Endothelial cell of umbilical vein (primary cell): Measurements from ENCODE around the gene EVA1A. TPM values are rescaled to one million over a fixed set of nuclear protein-coding genes. Genes with fewer than 3 reads are reported as not detected.

Experiments used
- BruUV-seq: library from RNA; stranded (reverse); fragments of 400-500 nt; replicated peaks from 2 replicates; lab custom pipeline; 2021; lab: Mats Ljungman, UMichigan
- CTCF ChIA-PET: fragments of 300-600, 350-600 bp; sonication (Branson Sonifier 250); formaldehyde crosslinking; loops from one replicate; lab custom pipeline; 2021; ENCODE audit warnings: antibody characterized with exemption, inconsistent platforms; lab: Charles Lee
- POLR2A ChIA-PET: fragments of 300-600, 350-600 bp; sonication (Branson Sonifier 250); formaldehyde crosslinking; loops from one replicate; lab custom pipeline; 2021; ENCODE audit warnings: antibody characterized with exemption, inconsistent platforms; lab: Charles Lee
- DNase-seq: peaks from one replicate; pipeline ENCODE4 v3.0.0-alpha.2; 2011; ENCODE audit warnings: low read depth, low spot score
- FAIRE-seq: peaks from 2 replicates; lab custom pipeline; 2011; peaks lifted over from hg19 to GRCh38; lab: Jason Lieb, UNC
- H2AFZ ChIP-seq: 2 replicates; pipeline ENCODE4 v1.6.0; 2012; ENCODE audit warnings: low read depth, low read length, control low read depth, inconsistent platforms
- H3K27ac ChIP-seq: 2 replicates; pipeline ENCODE4 v1.5.1; 2011; ENCODE audit warnings: low read depth, mild to moderate bottlenecking, control low read depth, low read length, moderate library complexity; ENCODE audit not compliant: insufficient read depth
- H3K27me3 ChIP-seq, 2 experiments: 2 replicates each; pipeline versions ENCODE4 v1.6.0 to v1.6.1; 2011; ENCODE audit warnings: low read length in 2 of 2, mixed read lengths in 1 of 2; ENCODE audit not compliant: control insufficient read depth in 2 of 2, insufficient read depth in 2 of 2
- H3K36me3 ChIP-seq, 2 experiments: 2 replicates in 1 of 2; 3 replicates in 1 of 2; pipeline ENCODE4 v1.5.1; 2011; ENCODE audit warnings: low read length in 2 of 2, mild to moderate bottlenecking in 1 of 2, moderate library complexity in 1 of 2; ENCODE audit not compliant: control insufficient read depth in 2 of 2, insufficient read depth in 2 of 2; ENCODE audit errors: extremely low read depth in 1 of 2
- H3K4me1 ChIP-seq: 3 replicates; pipeline ENCODE4 v1.5.1; 2011; ENCODE audit warnings: mild to moderate bottlenecking, low read length; ENCODE audit not compliant: control insufficient read depth, insufficient read depth; ENCODE audit errors: extremely low read depth
- H3K4me2 ChIP-seq: 2 replicates; pipeline ENCODE4 v1.6.1; 2011; ENCODE audit warnings: low read length, control low read depth, mixed read lengths; ENCODE audit not compliant: insufficient read depth
- H3K4me3 ChIP-seq, 3 experiments: fragments of 200-600 bp in 1 of 3; sonication (generic), shearing (Covaris generic) in 1 of 3; replicated peaks in 1 of 3; 2 replicates each; pipeline ENCODE4 v1.5.1; 2011 to 2016; ENCODE audit warnings: control low read depth in 3 of 3, low read length in 3 of 3, mild to moderate bottlenecking in 2 of 3, inconsistent platforms in 1 of 3, low read depth in 1 of 3, moderate library complexity in 1 of 3; ENCODE audit not compliant: insufficient read depth in 1 of 3
- H3K79me2 ChIP-seq: 2 replicates; pipeline ENCODE4 v1.6.0; 2012; ENCODE audit warnings: low read length, inconsistent platforms; ENCODE audit not compliant: control insufficient read depth, insufficient read depth
- H3K9ac ChIP-seq: replicated peaks from 2 replicates; pipeline ENCODE3; 2011; ENCODE audit warnings: low read length, control low read depth; ENCODE audit not compliant: insufficient read depth; ENCODE audit errors: extremely low read depth
- H3K9me1 ChIP-seq: replicated peaks from 3 replicates; pipeline ENCODE4 v1.6.0; 2011; ENCODE audit warnings: mild to moderate bottlenecking, low read length; ENCODE audit not compliant: control insufficient read depth, insufficient read depth; ENCODE audit errors: extremely low read depth
- H3K9me3 ChIP-seq: replicated peaks from 2 replicates; pipeline ENCODE4 v1.5.1; 2012; ENCODE audit warnings: low read length, inconsistent platforms; ENCODE audit not compliant: control insufficient read depth, insufficient read depth
- H4K20me1 ChIP-seq: replicated peaks from 2 replicates; pipeline ENCODE3; 2011; ENCODE audit warnings: mild to moderate bottlenecking, low read length; ENCODE audit not compliant: control insufficient read depth, insufficient read depth; ENCODE audit errors: extremely low read depth
- EZH2 ChIP-seq: IDR thresholded peaks from 2 replicates; pipeline ENCODE4 v1.6.1; 2012; ENCODE audit warnings: borderline replicate concordance, low read depth, mild to moderate bottlenecking, moderate library complexity, low read length, inconsistent platforms; ENCODE audit not compliant: severe bottlenecking
- FOS ChIP-seq: IDR thresholded peaks from 2 replicates; pipeline ENCODE4 v1.6.1; 2011; ENCODE audit warnings: mild to moderate bottlenecking, low read length, moderate library complexity, borderline replicate concordance; ENCODE audit not compliant: insufficient read depth
- GATA2 ChIP-seq: IDR thresholded peaks from 2 replicates; pipeline ENCODE4 v1.7.0; 2011; ENCODE audit warnings: low read depth, mild to moderate bottlenecking, moderate library complexity, mixed read lengths, low read length; ENCODE audit not compliant: insufficient read length, insufficient read depth
- JUN ChIP-seq: IDR thresholded peaks from 2 replicates; pipeline ENCODE4 v1.6.1; 2011; ENCODE audit warnings: borderline replicate concordance, low read depth; ENCODE audit not compliant: insufficient read length, insufficient read depth
- POLR2A ChIP-seq: IDR thresholded peaks from 2 replicates; pipeline ENCODE4 v1.6.1; 2012; ENCODE audit warnings: low read depth, mild to moderate bottlenecking, control low read depth, low read length
- POLR2AphosphoS5 ChIP-seq: IDR thresholded peaks from 2 replicates; pipeline ENCODE4 v1.6.1; 2012; ENCODE audit warnings: low read depth, mild to moderate bottlenecking, control low read depth, low read length, moderate library complexity; ENCODE audit not compliant: insufficient read depth
- dilution Hi-C: fragments of 300-500 bp; cut with MboI; formaldehyde crosslinking; loops from one replicate; pipeline ENCODE4 v1.15.0; 2019; ENCODE audit warnings: low sequenced_read_pairs; ENCODE audit not compliant: extremely low pct_ligation_motif_present
- intact Hi-C: fragments of 100-400 bp; cut with micrococcal nuclease; formaldehyde crosslinking; loops from one replicate; pipeline ENCODE4 v1.10.0; 2022
- polyA plus RNA-seq, 4 experiments: library from polyadenylated mRNA; depleted of rRNA in 3 of 4; stranded (reverse) in 3 of 4; unstranded in 1 of 4; fragments of >200 nt; gene quantifications; 2 replicates each; pipeline versions ENCODE4 v1.2.1 to v1.2.3, GENCODE V29; 2011 to 2012; ENCODE audit warnings: missing spikeins in 1 of 4
- total RNA-seq: library from RNA; stranded (reverse); gene quantifications from 2 replicates; pipeline ENCODE4 v1.2.3, GENCODE V29; 2021
- TF ChIP-seq, protein P1 (sequence below), 2 donors: IDR thresholded peaks; 1 replicate in 1 of 2; 2 replicates in 1 of 2; pipeline ENCODE4 v1.5.1; 2011; ENCODE audit warnings: low read length in 2 of 2, mild to moderate bottlenecking in 2 of 2, moderate library complexity in 2 of 2, control low read depth in 1 of 2, inconsistent platforms in 1 of 2, low read depth in 1 of 2; ENCODE audit not compliant: insufficient read depth in 1 of 2; ENCODE audit errors: extremely low read depth in 1 of 2

The EVA1A gene
- total and polyA plus RNA-seq, 2 donors (not counting 3 experiments of a cell fraction or from before 2014, with no cell fraction given) = 52.6 to 66.5 TPM

DNA sequence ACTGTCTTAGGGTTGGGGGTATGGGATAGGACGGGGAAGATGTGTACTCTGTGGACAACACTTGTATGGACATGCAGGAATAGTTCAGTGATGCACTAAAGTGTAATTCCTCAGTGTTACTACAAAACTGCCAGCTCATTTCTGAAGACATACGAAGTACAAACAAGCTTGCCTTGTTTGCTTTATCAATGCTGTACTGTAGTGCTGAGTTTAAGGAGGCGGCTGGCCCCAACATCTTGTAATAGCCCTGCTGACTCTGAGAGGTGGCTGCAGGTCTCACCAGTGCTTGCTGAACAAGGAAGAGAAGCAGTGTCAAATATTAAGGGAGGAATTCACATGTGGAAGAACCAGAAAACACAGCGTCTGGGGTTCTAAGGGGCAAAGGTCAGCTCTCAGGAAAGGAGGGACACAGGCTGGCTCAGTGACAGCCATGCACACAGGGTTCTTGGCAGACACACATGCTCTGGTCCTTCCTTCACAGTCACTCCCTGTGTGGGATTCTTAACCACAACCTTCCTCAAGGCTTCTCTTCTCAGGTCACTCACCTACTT is 39.8 kb upstream of the EVA1A start:
- ChIA-PET POLR2A (no interaction called here), CTCF (interaction anchor here (0.9 to 1.8 kb wide), 2 partner anchors 135 kb away, joined by 4 to 6 read pairs; no protein-coding TSS in a partner anchor)
- Histone ChIP-seq H3K4me1 (peaks cover 3% of the 10 kb centered on the region), H3K4me3 (no peak overlapping the region), H4K20me1 (no peaks in the 10 kb centered on the region), H3K4me2 (no peak overlapping the region), H3K79me2 (no peaks in the 10 kb centered on the region), H3K9me1 (no peaks in the 10 kb centered on the region), H3K36me3 (no peaks in the 10 kb centered on the region), H2AFZ (no peak overlapping the region), H3K9me3 (no peaks in the 10 kb centered on the region), H3K27ac (no peak overlapping the region), H3K27me3 (no peaks in the 10 kb centered on the region), H3K9ac (no peak overlapping the region)
- intact Hi-C loops = no loop called here
- BruUV-seq = no TSS peak
- TF ChIP-seq EZH2 (no peak), GATA2 (no peak), POLR2AphosphoS5 (no peak), POLR2A (no peak), JUN (no peak), FOS (no peak)
- TF ChIP-seq, protein P1, sequence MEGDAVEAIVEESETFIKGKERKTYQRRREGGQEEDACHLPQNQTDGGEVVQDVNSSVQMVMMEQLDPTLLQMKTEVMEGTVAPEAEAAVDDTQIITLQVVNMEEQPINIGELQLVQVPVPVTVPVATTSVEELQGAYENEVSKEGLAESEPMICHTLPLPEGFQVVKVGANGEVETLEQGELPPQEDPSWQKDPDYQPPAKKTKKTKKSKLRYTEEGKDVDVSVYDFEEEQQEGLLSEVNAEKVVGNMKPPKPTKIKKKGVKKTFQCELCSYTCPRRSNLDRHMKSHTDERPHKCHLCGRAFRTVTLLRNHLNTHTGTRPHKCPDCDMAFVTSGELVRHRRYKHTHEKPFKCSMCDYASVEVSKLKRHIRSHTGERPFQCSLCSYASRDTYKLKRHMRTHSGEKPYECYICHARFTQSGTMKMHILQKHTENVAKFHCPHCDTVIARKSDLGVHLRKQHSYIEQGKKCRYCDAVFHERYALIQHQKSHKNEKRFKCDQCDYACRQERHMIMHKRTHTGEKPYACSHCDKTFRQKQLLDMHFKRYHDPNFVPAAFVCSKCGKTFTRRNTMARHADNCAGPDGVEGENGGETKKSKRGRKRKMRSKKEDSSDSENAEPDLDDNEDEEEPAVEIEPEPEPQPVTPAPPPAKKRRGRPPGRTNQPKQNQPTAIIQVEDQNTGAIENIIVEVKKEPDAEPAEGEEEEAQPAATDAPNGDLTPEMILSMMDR (IDR thresholded peaks at IDR 0.05; ENCODE audit: extremely low read depth in 1 of 2, insufficient read depth in 1 of 2, low read depth in 1 of 2, low read length in 2 of 2) = no peak
- dilution Hi-C loops = loop anchor here (25.0 kb wide), 1 partner anchor 138 kb away; no protein-coding TSS in a partner anchor
- no peak for FAIRE-seq
- DNase-seq = no peak
